Activated naive CD4-positive, alpha-beta T cell (primary cell): Measurements from ENCODE around the gene DPH1.

ENCODE experiments used
- DNase-seq, 4 experiments: peaks; one replicate each; lab custom pipeline; 2025; lab: John Stamatoyannopoulos, UW

DPH1 gene

GRCh38 chr17:2050300-2051060 is 20.5 kb downstream of the DPH1 start:
- DNase-seq = peak in 3 of 4 experiments; percentile 50 to 66 (median 54)

GRCh38 chr17:2051061-2051932 is 21.3 kb downstream of the DPH1 start:
- no peak for DNase-seq

GRCh38 chr17:2051933-2052559 is 22.1 kb downstream of the DPH1 start:
- no peak for DNase-seq

GRCh38 chr17:2053380-2054261 is 23.7 kb downstream of the DPH1 start:
- peak; percentile 53 to 72 (median 62) for DNase-seq

GRCh38 chr17:2054262-2054511 is 24.2 kb downstream of the DPH1 start:
- DNase-seq = peak in 1 of 4 experiments; percentile 33

GRCh38 chr17:2054512-2055291 is 24.7 kb downstream of the DPH1 start, which contains the start of gene HIC1:
TSS of gene HIC1 (plus strand) at chr17:2055103. CDS start at chr17:2056691, 1,588 bp downstream.
- peak; percentile 54 to 71 (median 62) for DNase-seq

GRCh38 chr17:2055292-2056205 is 25.6 kb downstream of the DPH1 start:
- DNase-seq = peak in 1 of 4 experiments; percentile 25

GRCh38 chr17:2056206-2057174 is 26.5 kb downstream of the DPH1 start:
- peak in 2 of 4 experiments; percentile 29 to 46 for DNase-seq

GRCh38 chr17:2057175-2057759 is 27.3 kb downstream of the DPH1 start:
- no peak for DNase-seq

- no peak for DNase-seq
These were observed 28.0 kb downstream of the DPH1 start for GRCh38 chr17:2057760-2058585.

GRCh38 chr17:2058586-2059546 is 28.9 kb downstream of the DPH1 start:
- peak; percentile 16 to 47 (median 32) for DNase-seq

GRCh38 chr17:2059547-2060384 is 29.8 kb downstream of the DPH1 start:
- DNase-seq = no peak

- no peak for DNase-seq
These were observed 30.4 kb downstream of the DPH1 start for GRCh38 chr17:2060385-2060658.

GRCh38 chr17:2060681-2061440 is 30.9 kb downstream of the DPH1 start:
- no peak for DNase-seq
